Endothelial cell of umbilical vein (primary cell): ENCODE data around the gene FBXO34. TPM values are rescaled to one million over a fixed set of nuclear protein-coding genes. Genes with fewer than 3 reads are reported as not detected.

Experiments used
- BruUV-seq: library from RNA; stranded (reverse); fragments of 400-500 nt; replicated peaks from 2 replicates; lab custom pipeline; 2021; lab: Mats Ljungman, UMichigan
- CTCF ChIA-PET: fragments of 300-600, 350-600 bp; sonication (Branson Sonifier 250); formaldehyde crosslinking; loops from one replicate; lab custom pipeline; 2021; ENCODE audit warnings: antibody characterized with exemption, inconsistent platforms; lab: Charles Lee
- POLR2A ChIA-PET: fragments of 300-600, 350-600 bp; sonication (Branson Sonifier 250); formaldehyde crosslinking; loops from one replicate; lab custom pipeline; 2021; ENCODE audit warnings: antibody characterized with exemption, inconsistent platforms; lab: Charles Lee
- DNase-seq: peaks from one replicate; pipeline ENCODE4 v3.0.0-alpha.2; 2011; ENCODE audit warnings: low read depth, low spot score
- FAIRE-seq: peaks from 2 replicates; lab custom pipeline; 2011; peaks lifted over from hg19 to GRCh38; lab: Jason Lieb, UNC
- H2AFZ ChIP-seq: 2 replicates; pipeline ENCODE4 v1.6.0; 2012; ENCODE audit warnings: low read depth, low read length, control low read depth, inconsistent platforms
- H3K27ac ChIP-seq: 2 replicates; pipeline ENCODE4 v1.5.1; 2011; ENCODE audit warnings: low read depth, mild to moderate bottlenecking, control low read depth, low read length, moderate library complexity; ENCODE audit not compliant: insufficient read depth
- H3K27me3 ChIP-seq, 2 experiments: 2 replicates each; pipeline versions ENCODE4 v1.6.0 to v1.6.1; 2011; ENCODE audit warnings: low read length in 2 of 2, mixed read lengths in 1 of 2; ENCODE audit not compliant: control insufficient read depth in 2 of 2, insufficient read depth in 2 of 2
- H3K36me3 ChIP-seq, 2 experiments: 2 replicates in 1 of 2; 3 replicates in 1 of 2; pipeline ENCODE4 v1.5.1; 2011; ENCODE audit warnings: low read length in 2 of 2, mild to moderate bottlenecking in 1 of 2, moderate library complexity in 1 of 2; ENCODE audit not compliant: control insufficient read depth in 2 of 2, insufficient read depth in 2 of 2; ENCODE audit errors: extremely low read depth in 1 of 2
- H3K4me1 ChIP-seq: 3 replicates; pipeline ENCODE4 v1.5.1; 2011; ENCODE audit warnings: mild to moderate bottlenecking, low read length; ENCODE audit not compliant: control insufficient read depth, insufficient read depth; ENCODE audit errors: extremely low read depth
- H3K4me2 ChIP-seq: 2 replicates; pipeline ENCODE4 v1.6.1; 2011; ENCODE audit warnings: low read length, control low read depth, mixed read lengths; ENCODE audit not compliant: insufficient read depth
- H3K4me3 ChIP-seq, 3 experiments: fragments of 200-600 bp in 1 of 3; sonication (generic), shearing (Covaris generic) in 1 of 3; replicated peaks in 1 of 3; 2 replicates each; pipeline ENCODE4 v1.5.1; 2011 to 2016; ENCODE audit warnings: control low read depth in 3 of 3, low read length in 3 of 3, mild to moderate bottlenecking in 2 of 3, inconsistent platforms in 1 of 3, low read depth in 1 of 3, moderate library complexity in 1 of 3; ENCODE audit not compliant: insufficient read depth in 1 of 3
- H3K79me2 ChIP-seq: 2 replicates; pipeline ENCODE4 v1.6.0; 2012; ENCODE audit warnings: low read length, inconsistent platforms; ENCODE audit not compliant: control insufficient read depth, insufficient read depth
- H3K9ac ChIP-seq: replicated peaks from 2 replicates; pipeline ENCODE3; 2011; ENCODE audit warnings: low read length, control low read depth; ENCODE audit not compliant: insufficient read depth; ENCODE audit errors: extremely low read depth
- H3K9me1 ChIP-seq: replicated peaks from 3 replicates; pipeline ENCODE4 v1.6.0; 2011; ENCODE audit warnings: mild to moderate bottlenecking, low read length; ENCODE audit not compliant: control insufficient read depth, insufficient read depth; ENCODE audit errors: extremely low read depth
- H3K9me3 ChIP-seq: replicated peaks from 2 replicates; pipeline ENCODE4 v1.5.1; 2012; ENCODE audit warnings: low read length, inconsistent platforms; ENCODE audit not compliant: control insufficient read depth, insufficient read depth
- H4K20me1 ChIP-seq: replicated peaks from 2 replicates; pipeline ENCODE3; 2011; ENCODE audit warnings: mild to moderate bottlenecking, low read length; ENCODE audit not compliant: control insufficient read depth, insufficient read depth; ENCODE audit errors: extremely low read depth
- EZH2 ChIP-seq: IDR thresholded peaks from 2 replicates; pipeline ENCODE4 v1.6.1; 2012; ENCODE audit warnings: borderline replicate concordance, low read depth, mild to moderate bottlenecking, moderate library complexity, low read length, inconsistent platforms; ENCODE audit not compliant: severe bottlenecking
- FOS ChIP-seq: IDR thresholded peaks from 2 replicates; pipeline ENCODE4 v1.6.1; 2011; ENCODE audit warnings: mild to moderate bottlenecking, low read length, moderate library complexity, borderline replicate concordance; ENCODE audit not compliant: insufficient read depth
- GATA2 ChIP-seq: IDR thresholded peaks from 2 replicates; pipeline ENCODE4 v1.7.0; 2011; ENCODE audit warnings: low read depth, mild to moderate bottlenecking, moderate library complexity, mixed read lengths, low read length; ENCODE audit not compliant: insufficient read length, insufficient read depth
- JUN ChIP-seq: IDR thresholded peaks from 2 replicates; pipeline ENCODE4 v1.6.1; 2011; ENCODE audit warnings: borderline replicate concordance, low read depth; ENCODE audit not compliant: insufficient read length, insufficient read depth
- MYC ChIP-seq: IDR thresholded peaks from one replicate; pipeline ENCODE4 v1.6.1; 2011; ENCODE audit warnings: mild to moderate bottlenecking, low read depth, low read length
- POLR2A ChIP-seq: IDR thresholded peaks from 2 replicates; pipeline ENCODE4 v1.6.1; 2012; ENCODE audit warnings: low read depth, mild to moderate bottlenecking, control low read depth, low read length
- POLR2AphosphoS5 ChIP-seq: IDR thresholded peaks from 2 replicates; pipeline ENCODE4 v1.6.1; 2012; ENCODE audit warnings: low read depth, mild to moderate bottlenecking, control low read depth, low read length, moderate library complexity; ENCODE audit not compliant: insufficient read depth
- dilution Hi-C: fragments of 300-500 bp; cut with MboI; formaldehyde crosslinking; loops from one replicate; pipeline ENCODE4 v1.15.0; 2019; ENCODE audit warnings: low sequenced_read_pairs; ENCODE audit not compliant: extremely low pct_ligation_motif_present
- intact Hi-C: fragments of 100-400 bp; cut with micrococcal nuclease; formaldehyde crosslinking; loops from one replicate; pipeline ENCODE4 v1.10.0; 2022
- polyA plus RNA-seq, 4 experiments: library from polyadenylated mRNA; depleted of rRNA in 3 of 4; stranded (reverse) in 3 of 4; unstranded in 1 of 4; fragments of >200 nt; gene quantifications; 2 replicates each; pipeline versions ENCODE4 v1.2.1 to v1.2.3, GENCODE V29; 2011 to 2012; ENCODE audit warnings: missing spikeins in 1 of 4
- total RNA-seq: library from RNA; stranded (reverse); gene quantifications from 2 replicates; pipeline ENCODE4 v1.2.3, GENCODE V29; 2021
- TF ChIP-seq, protein P1 (sequence below), 2 donors: IDR thresholded peaks; 1 replicate in 1 of 2; 2 replicates in 1 of 2; pipeline ENCODE4 v1.5.1; 2011; ENCODE audit warnings: low read length in 2 of 2, mild to moderate bottlenecking in 2 of 2, moderate library complexity in 2 of 2, control low read depth in 1 of 2, inconsistent platforms in 1 of 2, low read depth in 1 of 2; ENCODE audit not compliant: insufficient read depth in 1 of 2; ENCODE audit errors: extremely low read depth in 1 of 2
- TF ChIP-seq, protein P2 (sequence below): IDR thresholded peaks from 2 replicates; pipeline ENCODE4 v1.6.1; 2011; ENCODE audit not compliant: insufficient read depth, insufficient read length

FBXO34 gene
- total and polyA plus RNA-seq, 2 donors (not counting 3 experiments of a cell fraction or from before 2014, with no cell fraction given), result 8.5 to 14.2 TPM

GRCh38 chr14:55348766-55349453, 77.7 kb downstream of the FBXO34 start:
- TF ChIP-seq JUN (no peak), FOS (no peak), EZH2 (no peak), POLR2AphosphoS5 (no peak), GATA2 (no peak), MYC (no peak), POLR2A (no peak)
- TF ChIP-seq, protein P1, sequence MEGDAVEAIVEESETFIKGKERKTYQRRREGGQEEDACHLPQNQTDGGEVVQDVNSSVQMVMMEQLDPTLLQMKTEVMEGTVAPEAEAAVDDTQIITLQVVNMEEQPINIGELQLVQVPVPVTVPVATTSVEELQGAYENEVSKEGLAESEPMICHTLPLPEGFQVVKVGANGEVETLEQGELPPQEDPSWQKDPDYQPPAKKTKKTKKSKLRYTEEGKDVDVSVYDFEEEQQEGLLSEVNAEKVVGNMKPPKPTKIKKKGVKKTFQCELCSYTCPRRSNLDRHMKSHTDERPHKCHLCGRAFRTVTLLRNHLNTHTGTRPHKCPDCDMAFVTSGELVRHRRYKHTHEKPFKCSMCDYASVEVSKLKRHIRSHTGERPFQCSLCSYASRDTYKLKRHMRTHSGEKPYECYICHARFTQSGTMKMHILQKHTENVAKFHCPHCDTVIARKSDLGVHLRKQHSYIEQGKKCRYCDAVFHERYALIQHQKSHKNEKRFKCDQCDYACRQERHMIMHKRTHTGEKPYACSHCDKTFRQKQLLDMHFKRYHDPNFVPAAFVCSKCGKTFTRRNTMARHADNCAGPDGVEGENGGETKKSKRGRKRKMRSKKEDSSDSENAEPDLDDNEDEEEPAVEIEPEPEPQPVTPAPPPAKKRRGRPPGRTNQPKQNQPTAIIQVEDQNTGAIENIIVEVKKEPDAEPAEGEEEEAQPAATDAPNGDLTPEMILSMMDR (IDR thresholded peaks at IDR 0.05; ENCODE audit: extremely low read depth in 1 of 2, insufficient read depth in 1 of 2, low read depth in 1 of 2, low read length in 2 of 2), result no peak
- TF ChIP-seq, protein P2, sequence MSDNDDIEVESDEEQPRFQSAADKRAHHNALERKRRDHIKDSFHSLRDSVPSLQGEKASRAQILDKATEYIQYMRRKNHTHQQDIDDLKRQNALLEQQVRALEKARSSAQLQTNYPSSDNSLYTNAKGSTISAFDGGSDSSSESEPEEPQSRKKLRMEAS, result no peak
- Histone ChIP-seq H3K9me3 (no peaks in the 10 kb centered on the region), H3K36me3 (peaks cover 0 to 13% of the 10 kb centered on the region in 2 experiments), H3K79me2 (peaks cover 8% of the 10 kb centered on the region), H3K27me3 (no peaks in the 10 kb centered on the region), H3K9me1 (no peaks in the 10 kb centered on the region), H3K4me1 (no peaks in the 10 kb centered on the region), H2AFZ (no peak overlapping the region), H3K4me2 (no peak overlapping the region), H4K20me1 (no peaks in the 10 kb centered on the region), H3K27ac (no peak overlapping the region), H3K9ac (no peak overlapping the region), H3K4me3 (no peak overlapping the region)
- ChIA-PET POLR2A (interaction anchor here (0.5 kb wide), 1 partner anchor 15 kb away, joined by 8 read pairs; no protein-coding TSS in a partner anchor), CTCF (no interaction called here)
- intact Hi-C loops, result no loop called here
- no peak for FAIRE-seq
- no peak for DNase-seq
- no TSS peak for BruUV-seq
- dilution Hi-C loops, result no loop called here
